Right lobe of liver (tissue), 4 donors: ENCODE measurements around the gene CRYBA2.

Experiments used
- POLR2A ChIP-seq: fragments of 450-650 bp; IDR thresholded peaks from one replicate; pipeline ENCODE4 v1.6.1; 2017; ENCODE audit warnings: antibody characterized with exemption, mild to moderate bottlenecking
- TF ChIP-seq, protein P1 (sequence below), 4 donors: fragments of 200-600 bp in 3 of 4; fragments of 450-650 bp in 1 of 4; IDR thresholded peaks; one replicate each; pipeline versions ENCODE4 v1.5.1 to v1.8.0; 2016 to 2022; ENCODE audit warnings: antibody characterized with exemption in 4 of 4, mild to moderate bottlenecking in 2 of 4
- donor health status: DM: no; HTN: no; CAD: no.
- donor health status: DM: no; HTN: no; CAD: no.
- donor health status: DM: no; HTN: yes; CAD: no.

DNA sequence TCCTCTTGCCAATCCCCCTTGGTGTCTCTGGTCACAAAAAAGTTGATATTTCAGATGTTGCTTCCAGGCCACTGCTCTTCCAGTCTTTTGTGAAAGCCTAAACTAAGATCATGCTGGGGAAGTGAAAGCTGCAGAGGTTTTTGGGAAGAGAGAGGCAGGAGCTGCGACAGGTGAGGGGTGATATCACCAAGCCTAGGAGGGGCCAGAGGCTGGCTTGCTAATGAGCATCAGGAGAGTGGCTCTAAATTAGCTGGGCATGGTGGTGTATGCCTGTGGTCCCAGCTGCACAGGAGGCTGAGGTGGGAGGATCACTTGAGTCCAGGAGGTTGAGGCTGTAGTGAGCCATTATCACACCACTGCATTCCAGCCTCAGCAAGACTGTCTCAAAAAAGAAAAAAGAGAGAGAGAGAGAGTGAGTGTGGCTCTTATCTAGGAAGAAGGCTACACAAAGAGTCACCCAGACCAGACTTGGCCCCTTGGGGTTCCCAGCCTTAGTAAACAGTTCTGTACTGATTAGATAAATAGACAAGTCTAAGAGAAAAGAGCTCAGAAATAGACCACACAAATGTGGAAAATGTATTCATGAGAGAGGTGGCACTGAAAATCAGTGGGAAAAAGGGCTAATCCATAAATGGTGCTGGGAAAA lies 48.3 kb downstream of the CRYBA2 start:
- TF ChIP-seq, protein P1, sequence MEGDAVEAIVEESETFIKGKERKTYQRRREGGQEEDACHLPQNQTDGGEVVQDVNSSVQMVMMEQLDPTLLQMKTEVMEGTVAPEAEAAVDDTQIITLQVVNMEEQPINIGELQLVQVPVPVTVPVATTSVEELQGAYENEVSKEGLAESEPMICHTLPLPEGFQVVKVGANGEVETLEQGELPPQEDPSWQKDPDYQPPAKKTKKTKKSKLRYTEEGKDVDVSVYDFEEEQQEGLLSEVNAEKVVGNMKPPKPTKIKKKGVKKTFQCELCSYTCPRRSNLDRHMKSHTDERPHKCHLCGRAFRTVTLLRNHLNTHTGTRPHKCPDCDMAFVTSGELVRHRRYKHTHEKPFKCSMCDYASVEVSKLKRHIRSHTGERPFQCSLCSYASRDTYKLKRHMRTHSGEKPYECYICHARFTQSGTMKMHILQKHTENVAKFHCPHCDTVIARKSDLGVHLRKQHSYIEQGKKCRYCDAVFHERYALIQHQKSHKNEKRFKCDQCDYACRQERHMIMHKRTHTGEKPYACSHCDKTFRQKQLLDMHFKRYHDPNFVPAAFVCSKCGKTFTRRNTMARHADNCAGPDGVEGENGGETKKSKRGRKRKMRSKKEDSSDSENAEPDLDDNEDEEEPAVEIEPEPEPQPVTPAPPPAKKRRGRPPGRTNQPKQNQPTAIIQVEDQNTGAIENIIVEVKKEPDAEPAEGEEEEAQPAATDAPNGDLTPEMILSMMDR (IDR thresholded peaks at IDR 0.05) = no peak
- no peak for TF ChIP-seq POLR2A
